HL-60 (cell line): ENCODE results near the gene MPV17L2.
A peak's percentile ranks its signal among the peaks of the same experiment; 100 is the strongest.

Experiments
- CTCF ChIP-seq: IDR thresholded peaks from one replicate; pipeline ENCODE4 v1.5.1; 2011; ENCODE audit warnings: low read length, control low read depth, inconsistent platforms; ENCODE audit not compliant: insufficient read depth
- GABPA ChIP-seq: IDR thresholded peaks from 2 replicates; pipeline ENCODE4 v1.6.1; 2012; ENCODE audit warnings: low read depth
- POLR2AphosphoS5 ChIP-seq: IDR thresholded peaks from 2 replicates; pipeline ENCODE4 v1.6.1; 2012; ENCODE audit warnings: low read depth
- REST ChIP-seq: IDR thresholded peaks from 2 replicates; pipeline ENCODE4 v1.6.1; 2012; ENCODE audit warnings: low read depth; ENCODE audit not compliant: insufficient replicate concordance
- SPI1 ChIP-seq: IDR thresholded peaks from 2 replicates; pipeline ENCODE4 v1.6.1; 2012; ENCODE audit warnings: low read depth, mild to moderate bottlenecking, borderline replicate concordance

GRCh38 chr19:18167975-18168645, 24.9 kb upstream of the MPV17L2 start:
- TF ChIP-seq POLR2AphosphoS5 (no peak), CTCF (peak; percentile 69), REST (no peak), SPI1 (no peak), GABPA (no peak)
